Endothelial cell of umbilical vein (primary cell): ENCODE measurements around the gene XCL2.

Source experiments
- CTCF ChIP-seq, 2 donors: IDR thresholded peaks; 1 replicate in 1 of 2; 2 replicates in 1 of 2; pipeline ENCODE4 v1.5.1; 2011; ENCODE audit warnings: low read length in 2 of 2, mild to moderate bottlenecking in 2 of 2, moderate library complexity in 2 of 2, control low read depth in 1 of 2, inconsistent platforms in 1 of 2, low read depth in 1 of 2; ENCODE audit not compliant: insufficient read depth in 1 of 2; ENCODE audit errors: extremely low read depth in 1 of 2
- JUN ChIP-seq: IDR thresholded peaks from 2 replicates; pipeline ENCODE4 v1.6.1; 2011; ENCODE audit warnings: borderline replicate concordance, low read depth; ENCODE audit not compliant: insufficient read length, insufficient read depth
- MYC ChIP-seq: IDR thresholded peaks from one replicate; pipeline ENCODE4 v1.6.1; 2011; ENCODE audit warnings: mild to moderate bottlenecking, low read depth, low read length
- POLR2A ChIP-seq: IDR thresholded peaks from 2 replicates; pipeline ENCODE4 v1.6.1; 2012; ENCODE audit warnings: low read depth, mild to moderate bottlenecking, control low read depth, low read length
- POLR2AphosphoS5 ChIP-seq: IDR thresholded peaks from 2 replicates; pipeline ENCODE4 v1.6.1; 2012; ENCODE audit warnings: low read depth, mild to moderate bottlenecking, control low read depth, low read length, moderate library complexity; ENCODE audit not compliant: insufficient read depth
- TF ChIP-seq, protein P1 (sequence below): IDR thresholded peaks from 2 replicates; pipeline ENCODE4 v1.6.1; 2011; ENCODE audit not compliant: insufficient read depth, insufficient read length

- no peak for TF ChIP-seq POLR2A
- TF ChIP-seq CTCF (IDR thresholded peaks at IDR 0.05; ENCODE audit: extremely low read depth in 1 of 2, insufficient read depth in 1 of 2, low read depth in 1 of 2, low read length in 2 of 2): no peak
- no peak for TF ChIP-seq JUN
- TF ChIP-seq, protein P1, sequence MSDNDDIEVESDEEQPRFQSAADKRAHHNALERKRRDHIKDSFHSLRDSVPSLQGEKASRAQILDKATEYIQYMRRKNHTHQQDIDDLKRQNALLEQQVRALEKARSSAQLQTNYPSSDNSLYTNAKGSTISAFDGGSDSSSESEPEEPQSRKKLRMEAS: no peak
- no peak for TF ChIP-seq MYC
- TF ChIP-seq POLR2AphosphoS5: no peak
Measured at GRCh38 chr1:168521401-168522000, 22.3 kb downstream of the XCL2 start.
